ENCODE measurements around the gene NOS1. TPM values are rescaled to one million over a fixed set of nuclear protein-coding genes. Genes with fewer than 3 reads are reported as not detected.
"Not testable (repeated sequence)": the region's sequence is repeated elsewhere in the genome, so short reads cannot be mapped to it uniquely, and the experiment has no call there.

NOS1 gene
- total RNA-seq, 2 experiments from 2014 or later = not detected

- CTCF ChIA-PET (ENCODE audit: unreplicated experiment) = no interaction called here
- Histone ChIP-seq H3K9me2 (ENCODE audit: insufficient read depth, low read length) (no peaks in the 10 kb centered on the region), H3K4me1 (ENCODE audit: insufficient read depth, low read length, poor library complexity, severe bottlenecking) (no peaks in the 10 kb centered on the region), H3K9me3 (ENCODE audit: low read length) (peaks cover 15% of the 10 kb centered on the region; the same call in 1 of the 2 replicates), H3K36me3 (ENCODE audit: insufficient read depth, low read length) (peaks cover 98% of the 10 kb centered on the region), H3K4me2 (ENCODE audit: low read length) (no peak overlapping the region), H3K27ac (ENCODE audit: low read depth, low read length, poor library complexity, severe bottlenecking) (no peak overlapping the region), H4K20me1 (ENCODE audit: insufficient read depth, low read length) (no peaks in the 10 kb centered on the region), H2AFZ (ENCODE audit: low read length) (no peak overlapping the region), H3K4me3 (ENCODE audit: low read depth, low read length, poor library complexity, severe bottlenecking) (no peak overlapping the region), H3K79me2 (ENCODE audit: insufficient read depth, low read depth, low read length) (peaks cover 9% of the 10 kb centered on the region)
- no TSS peak for BruUV-seq (replicated peaks)
- no peak for TF ChIP-seq EZH2phosphoT487 (IDR thresholded peaks at IDR 0.05; ENCODE audit: borderline replicate concordance, low read depth, low read length)
- no peak for TF ChIP-seq CTCF (conservative IDR thresholded peaks at IDR 0.05; ENCODE audit: low read length)
- DNase-seq (ENCODE audit: low spot score) = no peak
- intact Hi-C loops (cut with micrococcal nuclease; ENCODE audit: unreplicated experiment) = no loop called here
- POLR2A ChIA-PET = interaction anchor here (0.6 kb wide), 1 partner anchor 17 kb away, joined by 3 read pairs; no protein-coding TSS in a partner anchor
These were observed 178.6 kb downstream of the NOS1 start for GRCh38 chr12:117182866-117183265.

- intact Hi-C loops (cut with micrococcal nuclease; ENCODE audit: unreplicated experiment); H3K79me2 ChIP-seq (ENCODE audit: insufficient read depth, low read depth, low read length); H3K4me2 ChIP-seq (ENCODE audit: low read length); H4K20me1 ChIP-seq (ENCODE audit: insufficient read depth, low read length); H3K9me2 ChIP-seq (ENCODE audit: insufficient read depth, low read length); H3K4me1 ChIP-seq (ENCODE audit: insufficient read depth, low read length, poor library complexity, severe bottlenecking); H3K27ac ChIP-seq (ENCODE audit: low read depth, low read length, poor library complexity, severe bottlenecking); DNase-seq (ENCODE audit: low spot score); H2AFZ ChIP-seq (ENCODE audit: low read length); H3K4me3 ChIP-seq (ENCODE audit: low read depth, low read length, poor library complexity, severe bottlenecking); CTCF ChIA-PET (ENCODE audit: unreplicated experiment); BruUV-seq (replicated peaks): not testable (repeated sequence)
- Histone ChIP-seq H3K36me3 (ENCODE audit: insufficient read depth, low read length) (peaks cover 100% of the 10 kb centered on the region), H3K9me3 (ENCODE audit: low read length) (peaks cover 15% of the 10 kb centered on the region; the same call in 1 of the 2 replicates)
- POLR2A ChIA-PET = interaction anchor here (0.6 to 0.7 kb wide), 2 partner anchors 25 to 62 kb away, joined by 3 read pairs; no protein-coding TSS in a partner anchor
These were observed 180.0 kb downstream of the NOS1 start for GRCh38 chr12:117181468-117181843.

GRCh38 chr12:117180758-117181467 is 180.5 kb downstream of the NOS1 start:
- Histone ChIP-seq H4K20me1 (ENCODE audit: insufficient read depth, low read length) (no peaks in the 10 kb centered on the region), H2AFZ (ENCODE audit: low read length) (no peak overlapping the region), H3K36me3 (ENCODE audit: insufficient read depth, low read length) (peaks cover 100% of the 10 kb centered on the region), H3K4me1 (ENCODE audit: insufficient read depth, low read length, poor library complexity, severe bottlenecking) (no peaks in the 10 kb centered on the region), H3K27ac (ENCODE audit: low read depth, low read length, poor library complexity, severe bottlenecking) (no peak overlapping the region), H3K9me2 (ENCODE audit: insufficient read depth, low read length) (no peaks in the 10 kb centered on the region), H3K4me2 (ENCODE audit: low read length) (no peak overlapping the region), H3K9me3 (ENCODE audit: low read length) (peaks cover 15% of the 10 kb centered on the region; the same call in 1 of the 2 replicates), H3K79me2 (ENCODE audit: insufficient read depth, low read depth, low read length) (0 out of 2 replicates have a peak, but pooled peaks cover 3% of the 10 kb centered on the region), H3K4me3 (ENCODE audit: low read depth, low read length, poor library complexity, severe bottlenecking) (no peak overlapping the region)
- POLR2A ChIA-PET = interaction anchor here (0.7 kb wide), 1 partner anchor 25 kb away, joined by 3 read pairs; no protein-coding TSS in a partner anchor
- TF ChIP-seq EZH2phosphoT487 (IDR thresholded peaks at IDR 0.05; ENCODE audit: borderline replicate concordance, low read depth, low read length) = no peak
- TF ChIP-seq CTCF (conservative IDR thresholded peaks at IDR 0.05; ENCODE audit: low read length) = no peak
- BruUV-seq (replicated peaks) = no TSS peak
- CTCF ChIA-PET (ENCODE audit: unreplicated experiment) = no interaction called here
- peak; percentile 12 for DNase-seq (ENCODE audit: low spot score)
- intact Hi-C loops (cut with micrococcal nuclease; ENCODE audit: unreplicated experiment) = no loop called here
